Measurements from ENCODE around the gene PABPC1L2A. TPM values are rescaled to one million over a fixed set of nuclear protein-coding genes. Genes with fewer than 3 reads are reported as not detected.
"Not testable (repeated sequence)": the region's sequence is repeated elsewhere in the genome, so short reads cannot be mapped to it uniquely, and the experiment has no call there.

PABPC1L2A gene
- total RNA-seq (not detected), total RNA-seq (0 to 0.05 (median 0) reads per million in 172 experiments)
- polyA plus RNA-seq (2013, experiment 1 of 2): not detected
- not detected for polyA plus RNA-seq (2013, experiment 2 of 2)

GRCh38 chrX:73079024-73079562 is at the start of gene PABPC1L2A:
Gene PABPC1L2A (minus strand): TSS chrX:73079512. CDS start chrX:73079386, 126 bp downstream.
- H3K36me3 Mint-ChIP-seq (ENCODE audit: low read depth): not testable (repeated sequence)

GRCh38 chrX:73127700-73128241 is 48.5 kb upstream of the PABPC1L2A start:
- H3K36me3 ChIP-seq (ENCODE audit: insufficient read depth, low read length): no peaks in the 10 kb centered on the region
- no peaks in the 10 kb centered on the region for H3K4me1 Mint-ChIP-seq (ENCODE audit: low read depth)
- H3K4me3 Mint-ChIP-seq: peak overlapping the region; percentile 66
- CTCF ChIA-PET: no interaction called here
- H3K4me1 ChIP-seq (ENCODE audit: insufficient read depth, low read length): no peaks in the 10 kb centered on the region
- intact Hi-C loops (cut with DNase I, micrococcal nuclease): no loop called here
- H3K9me3 Mint-ChIP-seq: no peaks in the 10 kb centered on the region
- no peak for TF ChIP-seq CTCF (IDR thresholded peaks at IDR 0.05)
- H3K27ac Mint-ChIP-seq: peak overlapping the region; percentile 18
- H3K36me3 Mint-ChIP-seq (ENCODE audit: low read depth): no peaks in the 10 kb centered on the region
- DNase-seq (peak in 3 of 14 experiments; percentile 12 to 32 (median 29)), ATAC-seq (ENCODE audit: poor library complexity) (peak; percentile 73)
- H3K4me3 ChIP-seq (ENCODE audit: low read length): peak overlapping the region; percentile 25
- peaks cover 0 to 2% of the 10 kb centered on the region in 2 experiments for H3K27me3 ChIP-seq (ENCODE audit: control insufficient read depth in 1 of 2, insufficient read depth in 2 of 2, low read length in 2 of 2)
- no peak overlapping the region for H3K27ac ChIP-seq (ENCODE audit: low read depth in 1 of 2, low read length in 2 of 2)
- POLR2A ChIA-PET: no interaction called here
- H3K27me3 Mint-ChIP-seq: peaks cover 9% of the 10 kb centered on the region
- H3K9me3 ChIP-seq (ENCODE audit: control insufficient read depth in 1 of 2, insufficient read depth in 1 of 2, low read length in 2 of 2): no peaks in the 10 kb centered on the region

More at GRCh38 chrX:73079024-73079562, at the start of gene PABPC1L2A:
- ATAC-seq (ENCODE audit: poor library complexity); POLR2A ChIA-PET; H3K27ac Mint-ChIP-seq; DNase-seq; H3K27me3 ChIP-seq (ENCODE audit: control insufficient read depth in 1 of 2, insufficient read depth in 2 of 2, low read length in 2 of 2); H3K27ac ChIP-seq (ENCODE audit: low read depth in 1 of 2, low read length in 2 of 2); H3K4me3 ChIP-seq (ENCODE audit: low read length); H3K36me3 ChIP-seq (ENCODE audit: insufficient read depth, low read length); H3K9me3 ChIP-seq (ENCODE audit: control insufficient read depth in 1 of 2, insufficient read depth in 1 of 2, low read length in 2 of 2); H3K9me3 Mint-ChIP-seq; H3K4me1 Mint-ChIP-seq (ENCODE audit: low read depth); intact Hi-C loops (cut with DNase I, micrococcal nuclease); H3K4me3 Mint-ChIP-seq; CTCF ChIA-PET; H3K4me1 ChIP-seq (ENCODE audit: insufficient read depth, low read length): not testable (repeated sequence)
- H3K27me3 Mint-ChIP-seq: peaks cover 22% of the 10 kb centered on the region

- intact Hi-C loops (cut with DNase I, micrococcal nuclease): no loop called here
- no peaks in the 10 kb centered on the region for H3K9me3 Mint-ChIP-seq
- CTCF ChIA-PET: no interaction called here
These were observed 46.9 kb upstream of the PABPC1L2A start for GRCh38 chrX:73126240-73126639.

GRCh38 chrX:73099505-73099904 is 20.2 kb upstream of the PABPC1L2A start:
- H3K4me3 ChIP-seq (ENCODE audit: low read length); H3K27ac ChIP-seq (ENCODE audit: low read depth in 1 of 2, low read length in 2 of 2); H3K27ac Mint-ChIP-seq; CTCF ChIA-PET; intact Hi-C loops (cut with DNase I, micrococcal nuclease); H3K9me3 ChIP-seq (ENCODE audit: control insufficient read depth in 1 of 2, insufficient read depth in 1 of 2, low read length in 2 of 2); H3K4me1 Mint-ChIP-seq (ENCODE audit: low read depth); H3K9me3 Mint-ChIP-seq; H3K4me3 Mint-ChIP-seq; H3K36me3 ChIP-seq (ENCODE audit: insufficient read depth, low read length); ATAC-seq (ENCODE audit: poor library complexity); H3K36me3 Mint-ChIP-seq (ENCODE audit: low read depth); H3K27me3 ChIP-seq (ENCODE audit: control insufficient read depth in 1 of 2, insufficient read depth in 2 of 2, low read length in 2 of 2); H3K27me3 Mint-ChIP-seq; H3K4me1 ChIP-seq (ENCODE audit: insufficient read depth, low read length); POLR2A ChIA-PET; DNase-seq: not testable (repeated sequence)

More at GRCh38 chrX:73126240-73126639, 46.9 kb upstream of the PABPC1L2A start:
- H3K4me3 Mint-ChIP-seq: no peak overlapping the region
- H3K4me1 ChIP-seq (ENCODE audit: insufficient read depth, low read length): no peaks in the 10 kb centered on the region
- no peaks in the 10 kb centered on the region for H3K9me3 ChIP-seq (ENCODE audit: control insufficient read depth in 1 of 2, insufficient read depth in 1 of 2, low read length in 2 of 2)
- H3K4me1 Mint-ChIP-seq (ENCODE audit: low read depth): no peaks in the 10 kb centered on the region
- no peak for DNase-seq
- peaks cover 9% of the 10 kb centered on the region for H3K27me3 Mint-ChIP-seq
- POLR2A ChIA-PET: no interaction called here
- no peaks in the 10 kb centered on the region for H3K36me3 ChIP-seq (ENCODE audit: insufficient read depth, low read length)
- H3K4me3 ChIP-seq (ENCODE audit: low read length): no peak overlapping the region
- peaks cover 0 to 2% of the 10 kb centered on the region in 2 experiments for H3K27me3 ChIP-seq (ENCODE audit: control insufficient read depth in 1 of 2, insufficient read depth in 2 of 2, low read length in 2 of 2)
- no peak for TF ChIP-seq CTCF (IDR thresholded peaks at IDR 0.05)
- H3K27ac Mint-ChIP-seq: no peak overlapping the region
- no peak for ATAC-seq (ENCODE audit: poor library complexity)
- no peaks in the 10 kb centered on the region for H3K36me3 Mint-ChIP-seq (ENCODE audit: low read depth)
- no peak overlapping the region for H3K27ac ChIP-seq (ENCODE audit: low read depth in 1 of 2, low read length in 2 of 2)

GRCh38 chrX:73086766-73087165 is 7.5 kb upstream of the PABPC1L2A start:
- H3K27me3 Mint-ChIP-seq; POLR2A ChIA-PET; H3K27ac ChIP-seq (ENCODE audit: low read depth in 1 of 2, low read length in 2 of 2); H3K27ac Mint-ChIP-seq; H3K36me3 Mint-ChIP-seq (ENCODE audit: low read depth); H3K9me3 Mint-ChIP-seq; H3K4me1 ChIP-seq (ENCODE audit: insufficient read depth, low read length); H3K4me3 ChIP-seq (ENCODE audit: low read length); H3K4me1 Mint-ChIP-seq (ENCODE audit: low read depth); H3K27me3 ChIP-seq (ENCODE audit: control insufficient read depth in 1 of 2, insufficient read depth in 2 of 2, low read length in 2 of 2); H3K9me3 ChIP-seq (ENCODE audit: control insufficient read depth in 1 of 2, insufficient read depth in 1 of 2, low read length in 2 of 2); CTCF ChIA-PET; intact Hi-C loops (cut with DNase I, micrococcal nuclease); ATAC-seq (ENCODE audit: poor library complexity); H3K36me3 ChIP-seq (ENCODE audit: insufficient read depth, low read length); H3K4me3 Mint-ChIP-seq: not testable (repeated sequence)
- peak in 2 of 14 experiments; percentile 12 to 13 for DNase-seq

DNA sequence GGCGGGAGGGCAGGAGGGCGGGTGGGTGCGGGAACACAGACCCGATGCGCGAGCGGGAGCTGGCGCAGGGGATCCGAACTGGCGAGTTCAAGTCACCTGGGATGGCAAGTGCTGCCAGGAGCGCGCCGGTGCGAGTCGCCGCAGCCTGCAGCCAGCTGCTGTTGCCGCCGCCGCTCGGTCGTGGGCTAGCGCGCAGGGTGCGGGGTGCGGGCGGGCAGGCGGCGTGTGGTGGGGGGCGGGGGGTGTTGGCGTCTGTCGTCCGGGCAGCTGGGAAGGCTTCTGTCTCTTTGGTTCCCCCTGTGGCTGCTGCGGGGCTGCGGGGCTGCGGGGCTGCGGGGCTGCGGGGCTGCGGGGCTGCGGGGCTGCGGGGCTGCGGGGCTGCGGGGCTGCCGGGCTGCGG is 572 bp upstream of the PABPC1L2A start:
- CTCF ChIA-PET; POLR2A ChIA-PET; H3K27me3 ChIP-seq (ENCODE audit: control insufficient read depth in 1 of 2, insufficient read depth in 2 of 2, low read length in 2 of 2); H3K4me1 Mint-ChIP-seq (ENCODE audit: low read depth); H3K4me3 ChIP-seq (ENCODE audit: low read length); H3K4me3 Mint-ChIP-seq; H3K27ac Mint-ChIP-seq; ATAC-seq (ENCODE audit: poor library complexity); H3K4me1 ChIP-seq (ENCODE audit: insufficient read depth, low read length); H3K36me3 ChIP-seq (ENCODE audit: insufficient read depth, low read length); H3K9me3 ChIP-seq (ENCODE audit: control insufficient read depth in 1 of 2, insufficient read depth in 1 of 2, low read length in 2 of 2); DNase-seq; intact Hi-C loops (cut with DNase I, micrococcal nuclease); H3K36me3 Mint-ChIP-seq (ENCODE audit: low read depth); H3K9me3 Mint-ChIP-seq; H3K27ac ChIP-seq (ENCODE audit: low read depth in 1 of 2, low read length in 2 of 2): not testable (repeated sequence)
- peaks cover 17% of the 10 kb centered on the region for H3K27me3 Mint-ChIP-seq

Data from CD4-positive, alpha-beta T cell (primary cell).